Measurements from ENCODE around the gene UBP1. TPM values are rescaled to one million over a fixed set of nuclear protein-coding genes. Genes with fewer than 3 reads are reported as not detected.
A peak's percentile ranks its signal among the peaks of the same experiment; 100 is the strongest.

UBP1 gene
- total RNA-seq, 1 experiment from 2014 or later, result 90.8 TPM

- BruUV-seq (replicated peaks), result no TSS peak
- H3K36me3 Mint-ChIP-seq (ENCODE audit: insufficient read depth, unreplicated experiment), result peaks cover 58% of the 10 kb centered on the region
- POLR2A ChIA-PET, result no interaction called here
Observed at GRCh38 chr3:33403756-33404155, 36.4 kb downstream of the UBP1 start.

DNA sequence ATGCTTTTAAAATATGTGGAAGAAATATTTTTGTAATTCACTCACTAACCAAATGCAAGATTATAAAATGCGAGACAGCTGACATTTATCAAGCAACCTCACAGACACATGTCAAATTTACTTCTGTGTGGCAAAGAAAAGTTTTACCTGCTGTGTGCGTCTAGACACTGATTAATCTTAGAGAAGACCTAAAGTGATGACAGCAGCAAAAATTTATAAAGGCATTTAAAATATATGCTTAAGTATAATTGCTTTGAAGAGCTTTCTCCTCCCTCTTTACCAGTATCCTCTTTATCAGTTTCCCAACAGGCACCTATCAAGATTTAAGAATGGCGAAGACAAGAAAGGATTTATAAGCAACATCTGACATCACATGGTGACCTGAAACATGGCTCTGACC lies 37.3 kb downstream of the UBP1 start:
- POLR2A ChIA-PET, result no interaction called here
- H3K36me3 ChIP-seq (ENCODE audit: control insufficient read depth, insufficient read depth, low read length), result no peaks in the 10 kb centered on the region; the same call in 1 of the 2 replicates

More at GRCh38 chr3:33403756-33404155, 36.4 kb downstream of the UBP1 start:
- Histone ChIP-seq H3K4me3 (ENCODE audit: low read depth, low read length) (no peak overlapping the region), H3K36me3 (ENCODE audit: control insufficient read depth, insufficient read depth, low read length) (no peaks in the 10 kb centered on the region; the same call in 1 of the 2 replicates), H3K4me1 (no peaks in the 10 kb centered on the region), H3K27me3 (replicated peaks; ENCODE audit: control insufficient read depth, insufficient read depth, low read length) (no peaks in the 10 kb centered on the region), H3K9me3 (no peaks in the 10 kb centered on the region)
- Mint-ChIP-seq H3K4me3 (ENCODE audit: unreplicated experiment) (no peak overlapping the region), H3K9me3 (ENCODE audit: unreplicated experiment) (no peaks in the 10 kb centered on the region), H3K4me1 (ENCODE audit: low read depth, unreplicated experiment) (peaks cover 7% of the 10 kb centered on the region), H3K27me3 (ENCODE audit: insufficient read depth, unreplicated experiment) (no peaks in the 10 kb centered on the region), H3K27ac (ENCODE audit: unreplicated experiment) (no peak overlapping the region)
- CTCF ChIA-PET, result no interaction called here
- TF ChIP-seq, protein P1, sequence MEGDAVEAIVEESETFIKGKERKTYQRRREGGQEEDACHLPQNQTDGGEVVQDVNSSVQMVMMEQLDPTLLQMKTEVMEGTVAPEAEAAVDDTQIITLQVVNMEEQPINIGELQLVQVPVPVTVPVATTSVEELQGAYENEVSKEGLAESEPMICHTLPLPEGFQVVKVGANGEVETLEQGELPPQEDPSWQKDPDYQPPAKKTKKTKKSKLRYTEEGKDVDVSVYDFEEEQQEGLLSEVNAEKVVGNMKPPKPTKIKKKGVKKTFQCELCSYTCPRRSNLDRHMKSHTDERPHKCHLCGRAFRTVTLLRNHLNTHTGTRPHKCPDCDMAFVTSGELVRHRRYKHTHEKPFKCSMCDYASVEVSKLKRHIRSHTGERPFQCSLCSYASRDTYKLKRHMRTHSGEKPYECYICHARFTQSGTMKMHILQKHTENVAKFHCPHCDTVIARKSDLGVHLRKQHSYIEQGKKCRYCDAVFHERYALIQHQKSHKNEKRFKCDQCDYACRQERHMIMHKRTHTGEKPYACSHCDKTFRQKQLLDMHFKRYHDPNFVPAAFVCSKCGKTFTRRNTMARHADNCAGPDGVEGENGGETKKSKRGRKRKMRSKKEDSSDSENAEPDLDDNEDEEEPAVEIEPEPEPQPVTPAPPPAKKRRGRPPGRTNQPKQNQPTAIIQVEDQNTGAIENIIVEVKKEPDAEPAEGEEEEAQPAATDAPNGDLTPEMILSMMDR (IDR thresholded peaks at IDR 0.05; ENCODE audit: insufficient read depth in 1 of 2, low read depth in 1 of 2, low read length in 1 of 2, severe bottlenecking in 1 of 2, unreplicated experiment in 1 of 2), result no peak
- peak in 1 of 2 experiments; percentile 21 for DNase-seq
- intact Hi-C loops (cut with micrococcal nuclease; ENCODE audit: unreplicated experiment), result no loop called here

GRCh38 chr3:33401781-33402180 lies 38.4 kb downstream of the UBP1 start:
- ChIA-PET POLR2A (no interaction called here), CTCF (no interaction called here)
- Histone ChIP-seq H3K4me3 (ENCODE audit: low read depth, low read length) (no peak overlapping the region), H3K27me3 (replicated peaks; ENCODE audit: control insufficient read depth, insufficient read depth, low read length) (no peaks in the 10 kb centered on the region), H3K36me3 (ENCODE audit: control insufficient read depth, insufficient read depth, low read length) (no peaks in the 10 kb centered on the region; the same call in 1 of the 2 replicates), H3K4me1 (no peaks in the 10 kb centered on the region), H3K9me3 (no peaks in the 10 kb centered on the region)
- DNase-seq, result no peak
- BruUV-seq (replicated peaks), result no TSS peak
- intact Hi-C loops (cut with micrococcal nuclease; ENCODE audit: unreplicated experiment), result no loop called here
- no peaks in the 10 kb centered on the region for H3K27me3 Mint-ChIP-seq (ENCODE audit: insufficient read depth, unreplicated experiment)
- no peak overlapping the region for H3K27ac Mint-ChIP-seq (ENCODE audit: unreplicated experiment)
- H3K4me1 Mint-ChIP-seq (ENCODE audit: low read depth, unreplicated experiment), result peaks cover 7% of the 10 kb centered on the region
- TF ChIP-seq, protein P1 (IDR thresholded peaks at IDR 0.05; ENCODE audit: insufficient read depth in 1 of 2, low read depth in 1 of 2, low read length in 1 of 2, severe bottlenecking in 1 of 2, unreplicated experiment in 1 of 2), result no peak
- peaks cover 63% of the 10 kb centered on the region for H3K36me3 Mint-ChIP-seq (ENCODE audit: insufficient read depth, unreplicated experiment)
- H3K4me3 Mint-ChIP-seq (ENCODE audit: unreplicated experiment), result no peak overlapping the region
- no peaks in the 10 kb centered on the region for H3K9me3 Mint-ChIP-seq (ENCODE audit: unreplicated experiment)

More for the DNA sequence above, 37.3 kb downstream of the UBP1 start:
- Histone ChIP-seq H3K9me3 (no peaks in the 10 kb centered on the region), H3K4me1 (no peaks in the 10 kb centered on the region), H3K4me3 (ENCODE audit: low read depth, low read length) (no peak overlapping the region), H3K27me3 (replicated peaks; ENCODE audit: control insufficient read depth, insufficient read depth, low read length) (no peaks in the 10 kb centered on the region)
- H3K36me3 Mint-ChIP-seq (ENCODE audit: insufficient read depth, unreplicated experiment), result peaks cover 58% of the 10 kb centered on the region
- no peak overlapping the region for H3K4me3 Mint-ChIP-seq (ENCODE audit: unreplicated experiment)
- BruUV-seq (replicated peaks), result no TSS peak
- TF ChIP-seq, protein P1 (IDR thresholded peaks at IDR 0.05; ENCODE audit: insufficient read depth in 1 of 2, low read depth in 1 of 2, low read length in 1 of 2, severe bottlenecking in 1 of 2, unreplicated experiment in 1 of 2), result no peak
- CTCF ChIA-PET, result no interaction called here
- no peaks in the 10 kb centered on the region for H3K9me3 Mint-ChIP-seq (ENCODE audit: unreplicated experiment)
- peaks cover 7% of the 10 kb centered on the region for H3K4me1 Mint-ChIP-seq (ENCODE audit: low read depth, unreplicated experiment)
- no peak overlapping the region for H3K27ac Mint-ChIP-seq (ENCODE audit: unreplicated experiment)
- DNase-seq, result no peak
- intact Hi-C loops (cut with micrococcal nuclease; ENCODE audit: unreplicated experiment), result no loop called here
- no peaks in the 10 kb centered on the region for H3K27me3 Mint-ChIP-seq (ENCODE audit: insufficient read depth, unreplicated experiment)

Data from Caco-2 (cell line).